Fibroblast of mammary gland (primary cell): ENCODE data around the gene KRT9.
"Not testable (repeated sequence)": the region's sequence is repeated elsewhere in the genome, so short reads cannot be mapped to it uniquely, and the experiment has no call there.

Experiments used
- DNase-seq: peaks from one replicate; pipeline ENCODE4 v3.0.0-alpha.2; 2010; ENCODE audit warnings: low read depth
- H3K4me3 ChIP-seq: 2 replicates; pipeline ENCODE4 v1.5.1; 2011; ENCODE audit warnings: low read depth, mild to moderate bottlenecking, low read length, moderate library complexity; ENCODE audit not compliant: control insufficient read depth
- TF ChIP-seq, protein P1 (sequence below): conservative IDR thresholded peaks from 2 replicates; pipeline ENCODE4 v1.5.1; 2011; ENCODE audit warnings: low read depth, low read length, inconsistent platforms; ENCODE audit not compliant: control insufficient read depth, insufficient read depth

KRT9 gene

DNA sequence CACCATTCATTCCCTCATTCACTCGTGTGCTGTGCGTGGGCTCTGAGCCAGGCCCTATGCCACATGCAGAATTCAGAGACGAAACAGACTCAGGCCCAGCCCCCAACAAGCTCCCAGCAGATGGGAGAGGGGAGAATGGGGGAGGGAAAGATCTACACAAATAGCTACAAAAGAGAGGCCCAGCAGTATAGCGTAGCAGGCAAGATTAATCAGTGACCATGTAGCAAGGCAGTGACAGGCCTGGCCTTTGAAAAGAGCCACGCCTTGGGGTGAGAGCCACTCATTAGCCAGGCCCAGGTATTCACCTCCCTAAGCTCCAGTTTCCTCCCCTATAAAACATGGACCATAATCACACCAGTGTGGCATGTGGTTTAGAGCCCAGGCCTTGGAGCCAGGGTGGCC, 27.4 kb downstream of the KRT9 start:
- no peak overlapping the region for H3K4me3 ChIP-seq
- TF ChIP-seq, protein P1, sequence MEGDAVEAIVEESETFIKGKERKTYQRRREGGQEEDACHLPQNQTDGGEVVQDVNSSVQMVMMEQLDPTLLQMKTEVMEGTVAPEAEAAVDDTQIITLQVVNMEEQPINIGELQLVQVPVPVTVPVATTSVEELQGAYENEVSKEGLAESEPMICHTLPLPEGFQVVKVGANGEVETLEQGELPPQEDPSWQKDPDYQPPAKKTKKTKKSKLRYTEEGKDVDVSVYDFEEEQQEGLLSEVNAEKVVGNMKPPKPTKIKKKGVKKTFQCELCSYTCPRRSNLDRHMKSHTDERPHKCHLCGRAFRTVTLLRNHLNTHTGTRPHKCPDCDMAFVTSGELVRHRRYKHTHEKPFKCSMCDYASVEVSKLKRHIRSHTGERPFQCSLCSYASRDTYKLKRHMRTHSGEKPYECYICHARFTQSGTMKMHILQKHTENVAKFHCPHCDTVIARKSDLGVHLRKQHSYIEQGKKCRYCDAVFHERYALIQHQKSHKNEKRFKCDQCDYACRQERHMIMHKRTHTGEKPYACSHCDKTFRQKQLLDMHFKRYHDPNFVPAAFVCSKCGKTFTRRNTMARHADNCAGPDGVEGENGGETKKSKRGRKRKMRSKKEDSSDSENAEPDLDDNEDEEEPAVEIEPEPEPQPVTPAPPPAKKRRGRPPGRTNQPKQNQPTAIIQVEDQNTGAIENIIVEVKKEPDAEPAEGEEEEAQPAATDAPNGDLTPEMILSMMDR, result no peak
- no peak for DNase-seq

DNA sequence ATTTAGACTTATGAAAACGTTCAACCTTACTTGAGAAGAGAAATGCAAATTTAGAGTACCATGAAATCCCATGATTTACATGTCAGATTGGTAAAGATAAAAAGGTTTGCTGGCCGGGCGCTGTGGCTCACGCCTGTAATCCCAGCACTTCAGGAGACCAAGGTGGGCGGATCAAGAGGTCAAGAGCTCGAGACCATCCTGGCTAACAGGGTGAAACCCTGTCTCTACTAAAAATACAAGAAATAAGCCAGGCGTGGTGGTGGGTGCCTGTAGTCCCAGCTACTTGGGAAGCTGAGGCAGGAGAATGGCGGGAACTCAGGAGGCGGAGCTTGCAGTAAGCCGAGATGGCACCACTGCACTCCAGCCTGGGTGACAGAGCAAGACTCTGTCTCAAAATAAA, 29.1 kb downstream of the KRT9 start:
- H3K4me3 ChIP-seq, DNase-seq: not testable (repeated sequence)

DNA sequence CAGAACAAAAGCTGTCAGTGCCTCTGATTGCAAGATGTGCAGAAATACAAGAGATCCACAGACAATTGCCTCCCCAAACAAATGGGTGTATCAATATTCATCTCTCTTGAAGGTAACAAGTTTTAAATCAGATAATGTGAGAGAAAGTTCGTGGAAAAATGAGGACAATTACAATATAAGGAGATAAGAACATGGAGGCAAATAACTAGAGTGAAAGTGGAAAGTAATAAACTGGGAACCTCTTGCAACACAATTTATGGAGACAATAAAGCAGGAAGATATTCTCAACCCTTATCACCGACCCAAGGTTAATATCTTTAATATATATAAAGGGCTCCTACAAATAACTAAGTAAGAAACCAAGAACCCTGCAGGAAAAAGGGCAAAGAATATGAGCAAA, 29.5 kb downstream of the KRT9 start:
- TF ChIP-seq, protein P1, result no peak
- no peak for DNase-seq

DNA sequence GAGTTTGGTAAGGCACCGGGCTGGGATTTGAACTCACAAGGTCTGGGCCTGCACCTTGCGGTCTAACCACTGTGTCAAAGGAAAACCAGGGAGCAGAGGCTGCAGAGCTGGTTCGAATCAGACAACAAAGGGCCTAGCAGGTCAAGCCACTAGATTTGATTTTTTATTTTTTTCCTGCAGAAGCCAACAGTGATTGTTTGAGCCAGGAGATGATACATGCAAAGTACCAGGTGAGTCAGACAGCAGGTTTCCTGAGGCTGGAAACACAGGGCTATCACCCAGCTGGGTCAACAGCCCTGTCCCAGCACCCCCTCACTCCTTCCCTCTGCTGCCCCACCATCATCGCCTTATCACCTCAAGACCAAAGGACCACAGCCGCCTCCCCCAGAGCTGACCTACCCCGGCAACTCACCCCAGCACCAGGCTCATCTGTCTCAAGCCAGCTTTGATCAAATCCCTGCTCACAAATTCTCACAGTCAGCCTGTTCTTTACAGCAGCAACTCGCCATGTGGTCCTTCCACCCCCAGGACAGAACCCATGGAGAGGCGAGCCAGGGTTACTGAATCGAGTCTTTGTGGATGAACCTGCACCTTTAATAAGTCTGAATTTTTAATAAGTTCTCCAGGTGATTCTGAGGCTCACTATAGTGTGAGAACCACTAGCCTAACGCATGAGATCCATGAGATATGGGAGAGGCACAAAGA, 30.8 kb downstream of the KRT9 start:
- no peak for DNase-seq
- H3K4me3 ChIP-seq, result no peak overlapping the region
- TF ChIP-seq, protein P1, result no peak

More for the DNA sequence above, 29.5 kb downstream of the KRT9 start:
- no peak overlapping the region for H3K4me3 ChIP-seq

DNA sequence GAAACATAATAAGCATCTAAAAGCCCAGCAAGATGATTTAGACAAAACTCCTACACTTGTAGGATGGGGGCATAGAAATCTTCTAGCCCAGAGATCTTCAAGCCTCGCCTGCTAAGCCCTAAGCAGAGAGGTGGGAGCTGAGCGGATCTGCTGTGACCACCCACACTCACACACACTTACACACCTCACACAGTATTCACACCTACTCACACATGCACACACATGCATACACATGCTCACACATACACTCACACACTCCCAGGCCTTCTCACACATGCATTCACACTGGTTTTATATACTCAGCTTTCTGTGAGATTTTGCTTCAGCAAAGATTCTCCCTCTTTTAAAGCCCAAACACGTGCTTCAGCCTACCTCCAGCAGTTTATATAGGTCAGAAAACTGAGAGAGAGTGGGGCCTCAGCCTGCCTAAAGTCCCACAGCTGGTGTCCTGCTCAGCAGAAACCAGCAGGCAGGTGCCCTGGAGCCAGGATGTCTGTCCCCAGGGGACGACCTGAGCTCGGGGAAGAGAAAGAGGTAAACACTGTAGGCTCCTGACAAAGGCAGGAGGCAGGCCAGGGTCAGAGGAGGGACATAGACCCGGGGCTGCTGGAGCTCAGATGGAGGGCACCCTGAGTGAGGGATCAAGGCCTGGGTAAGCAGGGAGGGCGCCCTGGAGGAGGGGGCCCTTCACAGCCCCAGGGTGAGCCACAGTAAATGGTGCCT, 31.7 kb downstream of the KRT9 start:
- TF ChIP-seq, protein P1, result no peak
- no peak overlapping the region for H3K4me3 ChIP-seq
- DNase-seq, result no peak

DNA sequence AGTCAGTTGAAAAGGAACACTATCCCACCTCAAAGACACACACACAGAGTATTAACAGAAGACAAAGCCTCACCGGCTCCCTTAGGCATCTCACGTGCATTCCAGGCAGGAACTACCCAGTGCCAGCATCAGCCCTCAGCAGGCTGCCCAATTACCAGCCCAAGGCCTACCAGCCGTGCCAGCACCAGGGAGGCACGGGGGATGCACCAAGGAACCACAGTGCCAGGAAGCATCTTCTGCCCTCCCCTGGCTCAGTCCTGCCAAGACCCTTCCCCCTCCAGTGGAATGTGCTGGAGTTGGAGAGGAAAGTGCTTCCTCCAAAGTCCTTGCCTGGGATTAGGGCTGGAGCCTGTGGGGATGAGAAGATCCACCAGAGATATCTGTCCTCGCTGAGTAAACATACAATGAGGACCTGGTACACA, 32.8 kb downstream of the KRT9 start:
- DNase-seq, result no peak
- H3K4me3 ChIP-seq, result no peak overlapping the region
- TF ChIP-seq, protein P1, result no peak

DNA sequence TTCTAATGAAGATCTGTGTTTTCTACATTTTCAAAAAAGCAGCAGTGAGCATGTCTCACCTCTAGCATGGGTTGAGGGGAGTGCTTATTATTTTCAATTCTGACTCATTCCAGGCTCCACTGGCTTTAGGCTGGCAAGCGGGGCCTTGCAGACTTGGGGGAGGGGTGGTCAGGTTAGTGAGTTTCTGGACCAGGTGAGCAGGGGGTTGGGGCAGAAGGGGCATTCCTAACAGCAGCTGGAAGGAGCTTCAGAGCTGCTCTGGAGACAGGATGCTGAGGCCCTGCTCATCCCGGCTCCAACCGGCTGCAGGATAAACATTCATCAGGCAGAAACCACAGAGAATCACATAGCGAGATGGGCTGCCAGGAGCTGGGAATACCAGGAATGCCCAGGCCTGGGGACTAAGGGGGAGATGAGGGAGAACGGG, 33.3 kb downstream of the KRT9 start:
- H3K4me3 ChIP-seq, result no peak overlapping the region
- TF ChIP-seq, protein P1, result no peak
- no peak for DNase-seq
